HG03159 (cell line): ENCODE measurements around the gene OBSCN.

Source experiments
- ATAC-seq: cut with Tn5 transposase; IDR thresholded peaks from one replicate; pipeline ENCODE4 v1.9.1; 2021; ENCODE audit warnings: mild to moderate bottlenecking, moderate library complexity; ENCODE audit not compliant: unreplicated experiment

Gene OBSCN

GRCh38 chr1:228428412-228428811 lies 220.6 kb downstream of the OBSCN start:
- ATAC-seq: no peak
